Esophagus (tissue), 2 donors: ENCODE data around the gene HS3ST4. TPM values are rescaled to one million over a fixed set of nuclear protein-coding genes. Genes with fewer than 3 reads are reported as not detected.

Source experiments
- H3K27ac ChIP-seq, 2 donors: one replicate each; pipeline ENCODE4 v1.5.1; 2013; ENCODE audit warnings: low read depth in 2 of 2, mild to moderate bottlenecking in 2 of 2, inconsistent platforms in 1 of 2, low read length in 1 of 2, moderate library complexity in 1 of 2
- H3K27me3 ChIP-seq, 2 donors: one replicate each; pipeline ENCODE4 v1.6.1; 2013; ENCODE audit warnings: low read length in 2 of 2, control low read depth in 1 of 2, mild to moderate bottlenecking in 1 of 2; ENCODE audit not compliant: insufficient read depth in 2 of 2, control insufficient read depth in 1 of 2
- H3K36me3 ChIP-seq, 2 donors: one replicate each; pipeline ENCODE4 v1.6.1; 2013; ENCODE audit warnings: low read length in 1 of 2; ENCODE audit not compliant: control insufficient read depth in 2 of 2, insufficient read depth in 2 of 2
- H3K4me1 ChIP-seq, 2 donors: one replicate each; pipeline ENCODE4 v1.6.1; 2013; ENCODE audit warnings: low read length in 1 of 2; ENCODE audit not compliant: control insufficient read depth in 2 of 2, insufficient read depth in 2 of 2
- H3K4me3 ChIP-seq, 2 donors: one replicate each; pipeline ENCODE4 v1.5.1; 2013; ENCODE audit warnings: low read length in 2 of 2, mild to moderate bottlenecking in 2 of 2, low read depth in 1 of 2, moderate library complexity in 1 of 2
- H3K9me3 ChIP-seq, 2 donors: one replicate each; pipeline ENCODE4 v1.6.1; 2013; ENCODE audit warnings: mild to moderate bottlenecking in 2 of 2, low read depth in 1 of 2, low read length in 1 of 2, moderate library complexity in 1 of 2; ENCODE audit not compliant: control insufficient read depth in 2 of 2, insufficient read depth in 1 of 2
- WGBS, 2 donors: extraction: QIAGEN DNeasy Blood & Tissue Kit; methylation state at CpG; one replicate each; pipeline ENCODE4 v1.1.7; 2013; 5-methylcytosine and 5-hydroxymethylcytosine counted together
- polyA plus RNA-seq, 2 donors: library from polyadenylated mRNA; stranded (reverse); fragments of 200-250 nt; gene quantifications; one replicate each; pipeline ENCODE4 v1.2.3, GENCODE V29; 2013
- donor health status: healthy with polysubstance abuse.
- donor health status: Bipolar disorder and iron deficiency.

HS3ST4 gene
- polyA plus RNA-seq, 2 donors: 0.08 to 0.16 TPM

DNA sequence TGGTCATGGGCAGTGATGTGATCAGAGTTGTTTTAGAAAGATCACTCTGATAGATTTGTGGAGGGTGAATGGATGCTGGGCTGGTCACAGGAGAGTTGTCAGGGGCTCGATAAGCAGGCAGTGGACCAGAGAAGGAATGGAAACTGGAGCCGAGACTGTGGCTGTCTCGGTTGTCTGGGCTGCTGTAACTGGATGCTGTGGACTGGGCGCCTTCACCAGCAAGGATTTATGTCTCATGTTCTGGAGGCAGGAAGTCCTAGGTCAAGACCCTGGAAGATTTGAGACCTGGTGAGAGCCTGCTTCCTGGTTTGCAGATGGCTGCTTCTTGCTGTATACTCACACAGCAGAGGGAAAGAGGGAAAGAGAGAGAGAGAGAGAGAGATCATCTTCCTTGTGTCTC is 203.6 kb downstream of the HS3ST4 start:
- H3K27ac ChIP-seq: no peak overlapping the region
- H3K27me3 ChIP-seq: no peaks in the 10 kb centered on the region
- H3K9me3 ChIP-seq: no peaks in the 10 kb centered on the region
- H3K4me3 ChIP-seq: no peak overlapping the region
- 31 to 42% methylated on average over 4 of the region's 4 CpGs for WGBS, 2 donors
- no peaks in the 10 kb centered on the region for H3K4me1 ChIP-seq
- no peaks in the 10 kb centered on the region for H3K36me3 ChIP-seq

DNA sequence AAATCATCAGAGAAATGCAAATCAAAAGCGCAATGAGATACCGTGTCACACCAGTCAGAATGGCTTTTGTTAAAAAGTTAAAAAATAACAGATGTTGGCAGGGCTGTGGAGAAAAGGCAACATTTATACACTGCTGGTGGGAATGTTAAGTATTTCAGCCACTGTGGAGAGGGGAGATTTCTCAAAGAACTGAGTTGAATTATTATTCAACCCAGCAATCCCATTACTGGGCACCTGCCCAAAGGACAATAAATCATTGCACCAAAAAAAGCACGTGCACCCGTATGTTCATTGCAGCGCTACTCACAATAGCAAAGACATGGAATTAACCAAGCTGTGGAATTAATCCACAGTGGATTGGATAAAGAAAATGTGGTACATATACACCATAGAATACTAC is 204.7 kb downstream of the HS3ST4 start:
- Histone ChIP-seq H3K4me3 (no peak overlapping the region), H3K9me3 (no peaks in the 10 kb centered on the region), H3K36me3 (no peaks in the 10 kb centered on the region), H3K4me1 (no peaks in the 10 kb centered on the region), H3K27me3 (no peaks in the 10 kb centered on the region), H3K27ac (no peak overlapping the region)
- WGBS, 2 donors: 42 to 44% methylated on average over 5 of the region's 5 CpGs

DNA sequence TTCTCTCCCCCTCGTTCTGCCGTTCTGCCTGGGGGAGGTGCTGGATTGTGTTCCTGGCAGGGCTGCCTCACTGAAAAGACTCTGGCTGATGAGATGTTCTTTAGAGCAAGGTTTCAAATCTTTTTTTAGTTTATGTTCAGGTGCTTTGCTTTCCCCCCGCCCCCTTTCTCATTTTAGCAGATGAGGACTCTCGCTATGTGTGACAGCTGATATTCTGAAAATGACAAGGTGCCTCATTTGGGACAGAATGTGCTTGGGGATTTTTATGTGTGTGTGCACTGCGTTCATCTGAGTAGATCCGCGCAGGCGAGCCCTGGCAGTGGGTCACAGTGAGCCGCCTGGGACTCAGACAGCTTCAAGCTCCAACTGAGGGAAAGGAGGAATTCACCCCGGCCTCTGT is 205.9 kb downstream of the HS3ST4 start:
- no peak overlapping the region for H3K4me3 ChIP-seq
- H3K27ac ChIP-seq: no peak overlapping the region
- no peaks in the 10 kb centered on the region for H3K27me3 ChIP-seq
- H3K4me1 ChIP-seq: no peaks in the 10 kb centered on the region
- H3K9me3 ChIP-seq: no peaks in the 10 kb centered on the region
- 56 to 59% methylated on average over 10 of the region's 10 CpGs for WGBS, 2 donors
- no peaks in the 10 kb centered on the region for H3K36me3 ChIP-seq

DNA sequence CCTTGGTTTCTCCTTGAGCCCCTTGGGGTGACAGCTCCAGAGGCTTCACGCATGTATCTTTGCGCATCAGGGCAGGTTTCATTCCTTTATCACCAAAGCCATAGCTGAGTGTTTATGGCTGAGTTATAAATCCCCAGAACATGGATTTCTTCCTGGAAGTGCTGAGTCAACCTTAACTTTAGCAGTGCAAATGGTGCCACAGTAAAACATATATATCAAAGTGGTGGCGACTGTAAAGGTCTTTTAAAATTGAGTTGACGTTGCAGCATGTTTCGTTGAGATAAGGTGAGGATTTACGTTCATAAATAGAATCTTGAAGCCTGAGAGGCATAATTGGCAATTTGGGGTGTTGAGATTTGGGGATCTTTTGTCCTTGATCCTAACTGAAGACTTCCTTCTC is 214.1 kb downstream of the HS3ST4 start:
- no peaks in the 10 kb centered on the region for H3K9me3 ChIP-seq
- no peaks in the 10 kb centered on the region for H3K27me3 ChIP-seq
- H3K36me3 ChIP-seq: no peaks in the 10 kb centered on the region
- H3K27ac ChIP-seq: no peak overlapping the region
- no peak overlapping the region for H3K4me3 ChIP-seq
- WGBS, 2 donors: 81 to 82% methylated on average over 6 of the region's 6 CpGs
- no peaks in the 10 kb centered on the region for H3K4me1 ChIP-seq

DNA sequence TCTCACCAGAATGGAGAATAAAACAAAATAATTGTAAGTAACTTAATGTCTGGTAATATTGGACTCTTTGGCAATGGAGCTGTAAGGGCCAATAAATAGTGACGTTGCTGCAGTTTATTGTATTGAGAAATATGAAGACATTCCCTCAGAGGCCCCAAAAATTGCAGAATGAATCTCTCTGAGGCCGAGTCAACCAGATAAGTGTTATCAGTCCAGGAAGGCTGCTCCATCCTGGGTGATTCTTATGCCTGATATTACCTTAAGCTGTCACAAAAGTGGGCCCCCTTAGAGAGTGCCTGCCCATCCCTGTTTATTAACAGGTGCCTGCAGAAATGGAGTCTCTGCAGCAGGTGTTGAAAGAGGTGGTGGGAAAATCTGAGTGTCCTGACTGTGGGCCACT is 219.2 kb downstream of the HS3ST4 start:
- 37 to 41% methylated on average over 2 of the region's 2 CpGs for WGBS, 2 donors
- no peaks in the 10 kb centered on the region for H3K36me3 ChIP-seq
- H3K4me3 ChIP-seq: no peak overlapping the region
- H3K9me3 ChIP-seq: peaks cover 0 to 4% of the 10 kb centered on the region in 2 donors
- no peaks in the 10 kb centered on the region for H3K4me1 ChIP-seq
- H3K27ac ChIP-seq: no peak overlapping the region
- H3K27me3 ChIP-seq: no peaks in the 10 kb centered on the region

DNA sequence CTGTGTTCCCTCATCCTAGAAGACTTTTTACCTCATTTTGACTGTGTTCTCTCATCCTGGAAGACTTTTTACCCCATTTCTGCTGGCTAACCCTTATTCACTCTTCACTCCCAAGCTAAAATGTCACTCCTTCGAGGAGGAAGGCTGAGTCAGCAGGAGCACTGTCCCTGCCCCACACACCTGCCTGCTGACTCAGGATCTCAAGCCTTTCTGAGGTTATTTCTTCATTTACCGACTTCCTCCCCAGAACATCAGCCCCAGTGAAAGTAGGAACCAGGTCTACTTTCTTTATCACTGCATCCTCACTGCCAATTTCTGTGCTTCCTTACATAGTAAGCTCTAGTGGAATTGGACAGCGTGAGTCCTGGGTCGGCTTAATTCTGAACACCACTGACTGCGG is 220.6 kb downstream of the HS3ST4 start:
- H3K27me3 ChIP-seq: no peaks in the 10 kb centered on the region
- WGBS, 2 donors: 68 to 77% methylated on average over 5 of the region's 5 CpGs
- H3K9me3 ChIP-seq: peaks cover 0 to 4% of the 10 kb centered on the region in 2 donors
- no peaks in the 10 kb centered on the region for H3K4me1 ChIP-seq
- H3K36me3 ChIP-seq: no peaks in the 10 kb centered on the region
- no peak overlapping the region for H3K27ac ChIP-seq
- no peak overlapping the region for H3K4me3 ChIP-seq

DNA sequence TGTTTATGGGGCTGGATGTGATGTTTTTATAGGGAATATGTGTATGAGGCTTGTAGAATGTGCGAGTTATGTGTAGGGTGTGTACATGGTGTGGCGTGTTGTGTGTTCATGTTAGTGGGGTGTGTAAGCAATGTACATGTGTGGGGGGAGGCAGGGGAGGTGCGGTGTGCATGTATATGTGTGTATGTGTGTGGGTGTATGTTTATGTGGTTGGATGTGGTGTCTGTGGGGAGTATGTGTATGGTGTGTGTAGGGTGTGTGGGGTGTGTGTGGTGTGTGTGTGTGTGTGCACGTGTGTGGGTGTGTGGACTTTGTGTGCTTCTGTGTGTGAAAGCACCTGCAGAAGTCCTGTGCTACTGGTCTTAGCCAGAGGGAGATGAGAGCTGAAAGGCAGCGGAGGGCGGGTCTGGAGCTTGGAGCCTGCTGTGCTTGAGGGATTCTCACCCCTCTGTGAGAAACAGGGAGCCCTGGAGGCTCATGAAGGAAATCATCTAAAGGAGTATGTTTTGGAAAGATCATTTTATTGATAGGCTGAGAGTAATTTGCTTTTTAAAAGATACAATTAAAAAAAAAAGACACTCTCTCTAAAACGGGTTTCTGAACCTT is 222.7 kb downstream of the HS3ST4 start:
- H3K4me3 ChIP-seq: no peak overlapping the region
- no peaks in the 10 kb centered on the region for H3K27me3 ChIP-seq
- H3K27ac ChIP-seq: no peak overlapping the region
- H3K36me3 ChIP-seq: no peaks in the 10 kb centered on the region
- peaks cover 0 to 4% of the 10 kb centered on the region in 2 donors for H3K9me3 ChIP-seq
- 82% methylated on average over 7 of the region's 7 CpGs for WGBS, 2 donors
- H3K4me1 ChIP-seq: no peaks in the 10 kb centered on the region

DNA sequence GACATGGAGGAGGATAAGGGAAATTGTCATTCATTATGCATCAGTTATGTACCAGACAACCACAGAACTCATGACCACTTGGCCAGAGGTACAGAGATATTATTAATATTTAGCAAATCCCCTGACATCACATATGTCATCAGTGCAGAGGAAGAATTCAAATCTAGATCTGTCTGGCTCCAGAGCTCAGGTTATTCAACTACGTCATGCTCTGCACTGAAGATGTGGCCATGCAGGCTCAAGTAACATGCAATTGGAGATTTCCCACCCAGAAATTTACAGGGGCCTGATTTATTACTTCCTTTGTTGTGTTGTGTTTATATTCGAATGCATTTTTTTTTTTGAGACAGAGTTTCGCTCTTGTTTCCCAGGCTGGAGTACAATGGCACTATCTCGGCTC is 224.3 kb downstream of the HS3ST4 start:
- Histone ChIP-seq H3K4me1 (no peaks in the 10 kb centered on the region), H3K9me3 (peaks cover 0 to 4% of the 10 kb centered on the region in 2 donors), H3K4me3 (no peak overlapping the region), H3K27me3 (no peaks in the 10 kb centered on the region), H3K36me3 (no peaks in the 10 kb centered on the region), H3K27ac (no peak overlapping the region)
- WGBS, 2 donors: 24 to 52% methylated on average over 4 of the region's 4 CpGs

DNA sequence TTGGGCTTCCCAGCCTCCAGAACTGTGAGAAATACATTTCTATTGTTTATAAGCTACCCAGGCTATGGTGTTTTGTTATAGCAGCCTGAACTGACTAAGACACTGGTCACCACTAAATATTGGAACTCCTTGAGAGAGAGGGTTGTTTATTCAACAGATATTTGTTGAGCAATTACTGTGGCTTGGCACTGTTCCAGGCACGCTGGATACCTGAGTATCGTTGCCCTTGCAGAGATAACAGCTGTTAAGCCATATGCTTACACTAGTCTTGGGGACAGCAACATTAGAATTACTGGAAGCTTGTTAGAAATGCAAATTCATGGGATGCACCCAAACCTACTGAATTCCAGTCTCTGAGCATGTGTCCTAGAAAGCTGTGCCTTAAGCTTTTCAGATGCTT is 230.7 kb downstream of the HS3ST4 start:
- Histone ChIP-seq H3K36me3 (no peaks in the 10 kb centered on the region), H3K27me3 (no peaks in the 10 kb centered on the region), H3K4me1 (no peaks in the 10 kb centered on the region), H3K9me3 (no peaks in the 10 kb centered on the region), H3K4me3 (no peak overlapping the region), H3K27ac (no peak overlapping the region)
- 18 to 21% methylated on average over 2 of the region's 2 CpGs for WGBS, 2 donors

DNA sequence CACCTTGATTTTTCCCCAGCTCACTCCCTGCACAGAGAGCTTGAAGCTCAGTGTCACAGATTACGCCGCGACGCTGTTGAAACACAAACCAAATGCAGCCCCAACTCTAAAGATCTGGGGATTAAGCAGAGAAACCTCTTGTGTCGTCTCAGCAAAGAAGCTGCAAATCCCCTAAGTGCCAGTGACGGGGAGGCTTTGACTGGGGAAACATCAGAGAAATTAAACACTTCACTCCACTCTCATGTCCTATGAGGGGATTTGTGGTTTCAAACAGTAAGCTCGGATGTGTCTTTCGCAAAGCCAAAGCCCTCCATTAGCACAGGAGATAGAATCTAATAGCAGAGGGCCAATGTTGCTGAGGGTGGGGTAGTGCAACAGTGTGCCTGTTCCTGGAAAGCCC is 233.7 kb downstream of the HS3ST4 start:
- 64% methylated on average over 8 of the region's 8 CpGs for WGBS, 2 donors
- Histone ChIP-seq H3K4me1 (no peaks in the 10 kb centered on the region), H3K27ac (no peak overlapping the region), H3K9me3 (no peaks in the 10 kb centered on the region), H3K27me3 (no peaks in the 10 kb centered on the region), H3K36me3 (no peaks in the 10 kb centered on the region), H3K4me3 (no peak overlapping the region)
